ENCODE measurements around the gene ATP9B. TPM values are rescaled to one million over a fixed set of nuclear protein-coding genes. Genes with fewer than 3 reads are reported as not detected.
A peak's percentile ranks its signal among the peaks of the same experiment; 100 is the strongest.

The ATP9B gene
- total RNA-seq, 1 experiment from 2014 or later, result 20.9 TPM

DNA sequence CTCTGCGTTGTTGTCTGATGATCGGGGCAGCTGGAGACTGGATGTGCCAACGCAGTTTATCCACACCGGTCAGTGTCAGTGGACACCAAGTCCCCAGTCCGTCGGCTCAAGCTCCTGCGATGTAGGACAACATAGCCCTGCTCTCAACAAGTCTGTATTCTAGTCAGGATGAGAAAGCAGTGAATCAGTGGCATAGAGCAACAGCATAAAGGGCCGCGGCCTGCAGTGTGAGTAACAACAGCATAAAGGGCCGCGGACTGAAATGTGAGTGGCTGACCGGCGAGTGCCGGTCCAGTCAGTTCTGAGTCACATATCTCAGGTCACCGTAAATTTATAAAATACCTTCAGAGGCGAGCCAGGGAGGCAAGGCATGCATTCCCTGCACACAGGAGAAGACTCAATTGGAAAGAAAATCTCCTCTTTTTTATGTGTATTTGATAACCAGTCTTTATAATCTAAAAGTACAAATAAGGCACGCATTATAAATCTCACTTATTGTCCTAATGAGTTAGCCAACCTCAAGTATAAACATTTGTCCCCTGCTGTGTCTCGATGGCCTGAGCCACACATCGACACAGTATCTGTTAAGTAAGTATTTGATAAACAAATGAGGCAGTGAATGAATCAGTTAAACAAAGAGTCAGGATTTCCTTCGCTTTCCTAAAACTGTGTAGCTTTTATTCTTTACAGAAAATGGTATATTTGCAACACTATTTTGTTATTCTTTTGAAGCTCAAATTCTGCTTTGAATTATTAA is 292.8 kb downstream of the ATP9B start:
- H3K79me1 ChIP-seq (ENCODE audit: insufficient read depth, low read depth, low read length, poor library complexity, severe bottlenecking), result no peaks in the 10 kb centered on the region

More for the DNA sequence above, 292.8 kb downstream of the ATP9B start:
- no peak overlapping the region for H3K18ac ChIP-seq (ENCODE audit: insufficient read length, low read depth, low read length)
- H3K27ac ChIP-seq (ENCODE audit: insufficient read length, low read depth, low read length), result no peak overlapping the region
- H3K9ac ChIP-seq (ENCODE audit: extremely low read depth, insufficient read length, low read length), result no peak overlapping the region
- H3K27ac Mint-ChIP-seq, result no peak overlapping the region; a peak in 1 of 7 replicates
- H3K79me2 ChIP-seq (ENCODE audit: insufficient read depth, low read length), result no peaks in the 10 kb centered on the region
- peaks cover 12 to 34% (median 24%) of the 10 kb centered on the region in 3 experiments for H3K36me3 Mint-ChIP-seq (ENCODE audit: insufficient read depth in 1 of 3, low read depth in 3 of 3)
- H2AK5ac ChIP-seq (ENCODE audit: insufficient read length, low read length), result no peak overlapping the region
- TF ChIP-seq, protein P1, sequence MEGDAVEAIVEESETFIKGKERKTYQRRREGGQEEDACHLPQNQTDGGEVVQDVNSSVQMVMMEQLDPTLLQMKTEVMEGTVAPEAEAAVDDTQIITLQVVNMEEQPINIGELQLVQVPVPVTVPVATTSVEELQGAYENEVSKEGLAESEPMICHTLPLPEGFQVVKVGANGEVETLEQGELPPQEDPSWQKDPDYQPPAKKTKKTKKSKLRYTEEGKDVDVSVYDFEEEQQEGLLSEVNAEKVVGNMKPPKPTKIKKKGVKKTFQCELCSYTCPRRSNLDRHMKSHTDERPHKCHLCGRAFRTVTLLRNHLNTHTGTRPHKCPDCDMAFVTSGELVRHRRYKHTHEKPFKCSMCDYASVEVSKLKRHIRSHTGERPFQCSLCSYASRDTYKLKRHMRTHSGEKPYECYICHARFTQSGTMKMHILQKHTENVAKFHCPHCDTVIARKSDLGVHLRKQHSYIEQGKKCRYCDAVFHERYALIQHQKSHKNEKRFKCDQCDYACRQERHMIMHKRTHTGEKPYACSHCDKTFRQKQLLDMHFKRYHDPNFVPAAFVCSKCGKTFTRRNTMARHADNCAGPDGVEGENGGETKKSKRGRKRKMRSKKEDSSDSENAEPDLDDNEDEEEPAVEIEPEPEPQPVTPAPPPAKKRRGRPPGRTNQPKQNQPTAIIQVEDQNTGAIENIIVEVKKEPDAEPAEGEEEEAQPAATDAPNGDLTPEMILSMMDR (conservative IDR thresholded peaks at IDR 0.05), result no peak
- H3K9me3 ChIP-seq (ENCODE audit: control insufficient read depth, low read depth, low read length), result no peaks in the 10 kb centered on the region
- no peak overlapping the region for H3K23ac ChIP-seq (ENCODE audit: insufficient read length, low read depth, low read length)
- H3K4ac ChIP-seq (ENCODE audit: low read depth, low read length), result no peak overlapping the region
- no peaks in the 10 kb centered on the region for H3K27me3 ChIP-seq (ENCODE audit: insufficient read depth, low read length)
- H3K4me1 ChIP-seq (ENCODE audit: insufficient read depth, low read length), result no peaks in the 10 kb centered on the region
- H3K4me3 Mint-ChIP-seq, result no peak overlapping the region
- peaks cover 0 to 3% of the 10 kb centered on the region in 2 experiments; a peak in 2 of 5 replicates for H3K9me3 Mint-ChIP-seq
- H3K14ac ChIP-seq (ENCODE audit: insufficient read depth, low read length), result no peak overlapping the region; the same call in 1 of the 2 replicates
- no peak overlapping the region for H3K4me2 ChIP-seq (ENCODE audit: insufficient read depth, insufficient read length, low read length)
- H4K20me1 ChIP-seq (ENCODE audit: control insufficient read depth, insufficient read depth, insufficient read length), result no peaks in the 10 kb centered on the region
- no peak overlapping the region for H2BK120ac ChIP-seq (ENCODE audit: low read depth, low read length, poor library complexity, severe bottlenecking)
- no peak overlapping the region for H4K5ac ChIP-seq (ENCODE audit: insufficient read length, low read depth, low read length)
- H3K27me3 Mint-ChIP-seq (ENCODE audit: low read depth), result no peaks in the 10 kb centered on the region
- H2BK5ac ChIP-seq (ENCODE audit: insufficient read length, low read length), result no peak overlapping the region
- no peak overlapping the region for H2BK15ac ChIP-seq (ENCODE audit: low read depth, low read length)
- H2BK12ac ChIP-seq (ENCODE audit: insufficient read length, low read depth, low read length), result no peak overlapping the region
- no peak overlapping the region for H3T11ph ChIP-seq (ENCODE audit: low read length)
- no peak overlapping the region for H2AFZ ChIP-seq (ENCODE audit: low read length)
- no peak overlapping the region for H4K91ac ChIP-seq (ENCODE audit: insufficient read length, low read depth, low read length)
- no peaks in the 10 kb centered on the region for H3K23me2 ChIP-seq (ENCODE audit: insufficient read length, low read depth, low read length, poor library complexity, severe bottlenecking)
- H3K56ac ChIP-seq (ENCODE audit: insufficient read length, low read depth, low read length), result no peak overlapping the region
- DNase-seq, result peak; percentile 20
- WGBS (ENCODE audit: extremely low coverage, insufficient read length, low lambda C conversion rate), result no CpG with 5 or more reads among the region's 20 CpGs
- H3K4me1 Mint-ChIP-seq, result peaks cover 0 to 5% of the 10 kb centered on the region in 2 experiments; a peak in 2 of 4 replicates
- H4K8ac ChIP-seq (replicated peaks; ENCODE audit: insufficient read length, low read depth, low read length), result no peak overlapping the region
- H2BK20ac ChIP-seq (ENCODE audit: low read depth, low read length, poor library complexity, severe bottlenecking), result no peak overlapping the region
